HG02884 (cell line): ENCODE data around the gene HOXD4.

Experiments
- ATAC-seq: cut with Tn5 transposase; IDR thresholded peaks from one replicate; pipeline ENCODE4 v1.9.1; 2021; ENCODE audit warnings: mild to moderate bottlenecking, moderate library complexity; ENCODE audit not compliant: unreplicated experiment

HOXD4 gene

DNA sequence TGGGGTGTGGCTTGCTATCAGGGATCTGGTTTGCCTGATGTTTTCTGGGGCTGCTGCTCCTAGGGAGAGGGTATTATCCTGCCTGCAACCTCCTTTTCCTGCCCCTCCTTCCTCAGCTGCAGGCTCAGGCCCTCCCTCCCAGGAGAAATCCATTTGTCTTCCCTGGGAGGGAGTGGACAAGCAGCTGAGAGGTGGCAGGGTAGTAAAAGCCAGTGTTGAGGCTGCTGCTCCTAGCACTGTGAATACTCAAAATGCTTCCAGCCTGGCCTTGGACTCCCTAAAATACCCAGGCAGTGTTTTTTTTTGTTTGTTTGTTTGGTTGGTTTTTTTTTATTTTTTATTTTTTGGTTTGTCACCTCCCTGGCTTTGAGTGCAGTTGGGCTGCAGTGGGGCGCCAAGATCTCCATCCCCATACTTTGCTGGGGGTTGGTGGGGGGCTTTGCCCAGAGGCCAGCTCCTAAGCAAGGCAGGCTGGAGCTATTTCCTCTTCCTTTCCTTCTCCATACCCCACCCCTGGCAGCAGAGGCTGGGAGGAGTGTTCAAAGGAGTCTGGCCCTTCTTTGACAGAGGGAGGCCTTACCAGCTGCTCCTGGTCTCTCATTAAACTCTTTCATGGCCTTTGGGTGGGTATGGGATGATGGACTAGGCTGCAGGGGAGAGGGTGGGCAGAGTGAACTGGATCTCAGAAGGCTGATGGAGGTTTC is 19.4 kb downstream of the HOXD4 start:
- no peak for ATAC-seq

DNA sequence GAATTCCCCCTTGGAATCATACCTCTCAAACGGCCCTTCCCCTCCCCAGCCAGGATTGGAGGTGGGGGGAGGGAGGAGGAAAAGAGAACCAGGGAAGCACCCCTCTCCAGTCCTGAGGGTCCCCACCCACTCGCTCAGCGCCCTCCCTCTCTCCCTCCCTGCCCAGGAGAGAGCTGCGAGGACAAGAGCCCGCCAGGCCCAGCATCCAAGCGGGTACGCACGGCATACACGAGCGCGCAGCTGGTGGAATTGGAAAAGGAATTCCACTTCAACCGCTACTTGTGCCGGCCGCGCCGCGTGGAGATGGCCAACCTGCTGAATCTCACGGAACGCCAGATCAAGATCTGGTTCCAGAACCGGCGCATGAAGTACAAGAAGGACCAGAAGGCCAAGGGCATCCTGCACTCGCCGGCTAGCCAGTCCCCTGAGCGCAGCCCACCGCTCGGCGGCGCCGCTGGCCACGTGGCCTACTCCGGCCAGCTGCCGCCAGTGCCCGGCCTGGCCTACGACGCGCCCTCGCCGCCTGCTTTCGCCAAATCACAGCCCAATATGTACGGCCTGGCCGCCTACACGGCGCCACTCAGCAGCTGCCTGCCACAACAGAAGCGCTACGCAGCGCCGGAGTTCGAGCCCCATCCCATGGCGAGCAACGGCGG is 20.1 kb downstream of the HOXD4 start:
- no peak for ATAC-seq

DNA sequence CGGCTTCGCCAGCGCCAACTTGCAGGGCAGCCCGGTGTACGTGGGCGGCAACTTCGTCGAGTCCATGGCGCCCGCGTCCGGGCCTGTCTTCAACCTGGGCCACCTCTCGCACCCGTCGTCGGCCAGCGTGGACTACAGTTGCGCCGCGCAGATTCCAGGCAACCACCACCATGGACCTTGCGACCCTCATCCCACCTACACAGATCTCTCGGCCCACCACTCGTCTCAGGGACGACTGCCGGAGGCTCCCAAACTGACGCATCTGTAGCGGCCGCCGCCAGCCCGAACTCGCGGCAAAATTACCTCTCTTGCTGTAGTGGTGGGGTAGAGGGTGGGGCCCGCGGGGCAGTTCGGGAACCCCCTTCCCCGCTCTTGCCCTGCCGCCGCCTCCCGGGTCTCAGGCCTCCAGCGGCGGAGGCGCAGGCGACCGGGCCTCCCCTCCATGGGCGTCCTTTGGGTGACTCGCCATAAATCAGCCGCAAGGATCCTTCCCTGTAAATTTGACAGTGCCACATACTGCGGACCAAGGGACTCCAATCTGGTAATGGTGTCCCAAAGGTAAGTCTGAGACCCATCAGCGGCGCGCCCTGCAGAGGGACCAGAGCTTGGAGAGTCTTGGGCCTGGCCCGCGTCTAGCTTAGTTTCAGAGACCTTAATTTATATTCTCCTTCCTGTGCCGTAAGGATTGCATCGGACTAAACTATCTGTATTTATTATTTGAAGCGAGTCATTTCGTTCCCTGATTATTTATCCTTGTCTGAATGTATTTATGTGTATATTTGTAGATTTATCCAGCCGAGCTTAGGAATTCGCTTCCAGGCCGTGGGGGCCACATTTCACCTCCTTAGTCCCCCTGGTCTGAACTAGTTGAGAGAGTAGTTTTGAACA is 20.9 kb downstream of the HOXD4 start:
- no peak for ATAC-seq

DNA sequence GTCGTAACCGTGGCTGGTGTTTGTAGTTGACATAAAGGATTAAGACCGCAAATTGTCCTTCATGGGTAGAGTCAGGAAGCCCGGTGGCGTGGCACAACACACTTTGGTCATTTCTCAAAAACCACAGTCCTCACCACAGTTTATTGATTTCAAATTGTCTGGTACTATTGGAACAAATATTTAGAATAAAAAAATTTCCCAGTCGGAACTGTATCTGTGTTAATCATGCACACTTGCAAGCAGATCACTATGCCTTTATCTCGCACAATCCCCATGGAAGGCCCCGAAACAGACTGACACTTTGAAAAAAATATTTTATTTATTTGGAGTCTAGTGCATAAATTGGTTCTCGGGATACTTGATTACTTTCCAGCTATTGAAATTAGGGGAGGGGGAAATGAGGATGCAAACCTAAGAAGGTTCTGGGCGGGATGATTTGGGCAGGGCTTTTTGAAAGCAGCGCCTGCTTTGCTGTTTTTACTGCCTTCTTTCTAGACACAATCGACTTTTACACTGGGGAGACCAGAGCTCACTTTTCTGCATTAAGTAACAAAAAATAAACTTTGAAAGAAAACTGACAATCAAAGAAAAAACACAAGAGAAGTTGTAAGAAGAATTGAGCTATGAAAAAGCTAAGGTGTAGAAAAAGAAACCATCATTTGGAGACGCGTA is 21.7 kb downstream of the HOXD4 start:
- ATAC-seq = no peak

DNA sequence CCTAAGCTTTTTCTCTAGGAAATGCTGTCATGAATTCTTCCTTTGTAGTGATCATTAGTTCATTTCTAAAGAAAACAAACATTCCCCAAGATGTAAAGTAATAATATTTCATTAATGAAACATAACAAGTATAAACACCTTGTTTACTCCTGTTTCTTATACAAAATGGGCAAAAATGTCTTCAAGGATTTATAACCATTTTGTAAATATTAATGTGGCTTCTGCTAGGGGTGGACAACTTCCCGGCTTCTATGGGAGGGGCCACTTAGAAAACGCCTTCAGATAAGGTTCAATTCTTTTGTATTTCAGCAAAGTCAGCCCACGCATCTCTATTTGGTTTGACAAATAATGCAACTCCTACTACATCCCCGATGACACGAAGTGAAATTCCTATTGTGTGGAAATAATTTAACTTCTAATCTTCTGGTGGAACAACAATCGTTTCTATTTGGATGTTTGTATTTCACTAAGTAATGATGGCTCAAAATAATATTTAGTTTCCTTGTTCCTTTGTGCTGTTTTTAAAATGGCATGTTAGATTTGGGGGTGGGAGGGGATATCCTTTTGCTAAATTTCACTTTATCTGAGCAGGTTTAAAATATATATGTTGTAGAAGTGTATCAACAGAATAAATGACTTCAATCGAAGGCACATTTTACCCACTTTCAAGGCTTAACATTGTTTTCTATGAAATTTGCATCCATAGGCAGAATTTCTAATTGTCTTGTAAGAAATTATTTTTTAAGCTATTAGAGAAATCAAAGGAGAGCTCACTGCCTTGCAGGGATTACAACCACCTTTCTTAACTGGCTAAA is 22.4 kb downstream of the HOXD4 start:
- no peak for ATAC-seq

DNA sequence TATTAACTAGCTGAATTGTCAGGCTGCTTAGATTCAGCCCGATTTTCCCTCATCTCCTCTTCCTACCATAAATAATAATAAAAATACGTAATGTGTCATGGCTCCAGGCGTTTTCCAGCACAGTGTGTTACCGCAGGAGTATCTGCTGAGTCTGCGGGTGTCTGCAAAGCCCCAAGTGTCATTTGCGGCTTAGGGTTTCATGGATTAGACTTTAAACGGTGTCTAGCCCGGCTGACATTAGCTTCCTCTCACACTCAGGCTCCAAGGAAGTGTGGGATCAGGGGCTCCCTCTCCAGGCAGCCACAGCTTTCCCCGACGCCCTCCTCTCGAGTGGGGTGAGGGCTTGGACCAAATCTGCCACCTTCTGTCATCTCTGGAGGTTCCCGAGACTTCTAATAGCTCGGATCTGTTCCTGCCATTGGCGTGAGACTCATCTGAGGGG is 23.1 kb downstream of the HOXD4 start:
- no peak for ATAC-seq

DNA sequence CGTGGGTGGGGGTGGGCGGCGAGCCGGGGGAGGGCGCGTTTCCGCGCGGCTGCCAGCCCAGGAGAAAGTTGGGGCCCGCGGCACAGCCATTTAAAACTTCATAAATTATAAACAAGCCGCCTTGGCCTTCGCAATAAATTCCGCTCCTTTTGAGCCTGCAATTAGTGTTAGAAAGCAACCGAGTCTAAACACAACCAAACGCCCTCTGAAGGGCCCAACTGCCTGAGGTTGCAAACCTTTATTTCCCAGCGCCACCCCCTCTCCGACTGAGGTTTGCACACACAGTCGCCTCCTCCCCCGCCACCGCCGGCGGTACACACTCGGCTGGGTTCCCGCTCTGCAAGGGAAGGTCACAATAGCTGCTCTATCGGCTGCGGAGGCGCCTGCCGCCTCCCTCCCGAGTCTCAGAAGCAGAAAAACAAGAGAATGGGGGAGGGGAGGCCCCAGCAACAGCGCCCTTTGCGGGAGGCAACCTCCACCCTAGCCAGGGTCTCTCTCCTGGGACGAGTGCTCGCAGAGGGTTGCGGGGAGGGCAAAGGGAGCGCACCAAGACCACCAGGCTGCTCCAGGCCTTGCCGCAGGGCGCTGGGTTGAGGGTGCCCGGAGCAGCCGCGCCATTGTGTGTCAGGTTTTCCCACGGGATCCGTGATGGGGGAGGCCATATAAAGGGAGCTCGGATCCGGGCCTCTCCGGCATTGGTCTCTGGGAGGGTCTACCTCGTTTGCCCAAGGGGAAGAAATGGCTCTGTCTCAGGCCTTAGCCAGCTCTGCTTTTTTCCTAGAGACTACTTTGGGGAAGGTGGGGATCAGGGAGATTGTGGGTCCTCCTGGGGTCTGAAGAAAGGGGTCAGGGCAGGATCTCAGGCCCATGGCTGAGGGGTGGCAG is 23.7 kb downstream of the HOXD4 start:
- no peak for ATAC-seq

DNA sequence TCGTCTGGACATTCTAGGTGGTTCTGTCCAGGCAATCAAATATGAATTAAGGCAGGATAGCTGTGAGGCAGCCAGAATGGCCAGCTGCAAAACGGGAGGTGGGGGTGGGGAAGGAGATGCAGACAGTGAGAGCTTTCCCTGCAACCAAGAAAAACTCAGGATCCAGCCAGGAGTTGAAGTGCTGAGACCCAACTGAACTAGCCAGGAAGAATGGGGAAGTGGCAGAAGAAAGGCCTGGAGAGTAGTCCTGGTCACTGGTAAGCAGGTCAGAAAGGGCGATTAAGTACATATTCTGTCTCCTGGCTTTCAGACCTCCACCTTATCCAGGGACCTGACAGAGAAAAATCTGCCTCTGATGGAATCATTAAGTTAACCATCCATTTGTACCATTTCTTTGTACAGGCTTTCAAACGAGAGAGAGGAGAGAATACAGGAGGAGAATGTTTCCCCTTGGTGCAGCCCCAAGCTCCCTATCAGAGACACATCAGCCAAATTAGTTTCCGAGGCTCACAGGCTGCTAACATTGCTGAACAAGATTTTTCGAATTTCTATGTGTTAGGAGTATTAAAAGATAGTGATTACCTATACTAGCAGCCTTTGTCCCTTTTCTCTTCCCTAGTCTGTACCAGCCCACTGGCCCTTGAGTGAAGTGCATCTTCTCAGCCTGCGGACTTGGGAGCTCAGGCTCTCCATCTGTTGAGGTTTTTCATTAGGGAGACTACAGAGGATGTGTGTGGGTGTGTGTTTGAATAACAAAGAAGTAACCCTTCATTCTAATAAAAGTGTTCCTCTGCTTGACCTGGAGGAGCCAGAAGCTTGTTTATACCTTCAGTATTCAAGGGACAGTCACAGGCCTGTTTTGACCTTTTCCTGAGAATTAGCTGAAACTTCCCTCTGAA is 24.6 kb downstream of the HOXD4 start:
- no peak for ATAC-seq

DNA sequence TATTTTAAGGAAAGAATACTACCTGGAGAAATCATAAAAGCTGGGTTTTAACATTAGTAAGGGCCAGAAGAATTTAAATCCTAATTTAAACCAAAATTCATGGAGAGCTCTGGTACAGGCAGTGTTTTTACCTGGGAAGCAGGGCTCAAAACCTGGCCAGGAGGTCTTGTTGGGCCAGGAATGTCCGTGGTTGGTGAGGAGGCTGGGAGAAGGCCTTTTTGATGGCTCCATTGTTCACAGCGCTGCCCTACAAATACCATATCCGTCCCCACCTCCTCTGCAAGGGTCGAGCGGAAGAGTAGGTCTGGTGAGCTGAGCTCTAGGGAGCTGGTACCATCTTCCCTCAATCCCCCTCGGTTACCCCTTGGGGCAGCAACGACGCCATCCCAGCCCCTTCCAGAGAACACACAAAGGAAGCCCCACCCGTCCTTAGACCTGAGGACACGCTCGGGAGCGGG is 26.3 kb downstream of the HOXD4 start:
- ATAC-seq = no peak

DNA sequence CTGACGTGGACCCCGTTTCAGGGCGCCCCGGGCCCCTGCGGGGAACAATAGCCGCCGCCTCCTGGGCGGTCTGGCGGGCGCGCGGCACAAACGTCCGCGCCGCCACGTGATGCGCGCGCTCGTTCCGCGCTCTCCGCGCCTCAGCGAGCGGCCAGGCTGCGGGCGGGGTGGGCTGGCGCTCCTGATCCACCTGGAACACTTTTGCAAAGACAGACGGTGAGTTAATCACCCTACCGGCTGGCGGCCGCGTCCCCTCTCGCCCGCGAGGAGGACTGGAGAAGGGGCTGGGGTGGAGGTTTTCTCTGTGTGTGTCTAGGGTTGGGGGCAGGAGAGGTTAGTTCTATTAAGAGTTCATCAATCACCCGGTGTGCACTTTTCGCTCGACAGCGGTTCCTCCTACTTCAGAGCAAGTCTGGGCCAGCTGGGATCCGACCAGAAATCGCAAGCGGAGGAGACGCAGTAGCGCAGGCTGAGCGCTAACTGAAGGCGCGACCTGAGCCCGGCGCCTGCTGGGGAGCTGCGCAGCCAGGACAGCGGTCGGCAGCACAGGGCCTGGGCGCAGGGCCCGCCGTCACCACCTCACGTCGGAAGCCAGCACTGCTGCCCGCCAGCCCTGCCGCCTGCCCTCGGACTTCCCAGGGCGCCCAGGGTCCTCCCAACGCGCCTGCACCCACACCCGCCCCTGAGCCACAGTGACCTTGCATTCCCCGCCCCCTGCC is 26.8 kb downstream of the HOXD4 start:
- ATAC-seq = no peak

DNA sequence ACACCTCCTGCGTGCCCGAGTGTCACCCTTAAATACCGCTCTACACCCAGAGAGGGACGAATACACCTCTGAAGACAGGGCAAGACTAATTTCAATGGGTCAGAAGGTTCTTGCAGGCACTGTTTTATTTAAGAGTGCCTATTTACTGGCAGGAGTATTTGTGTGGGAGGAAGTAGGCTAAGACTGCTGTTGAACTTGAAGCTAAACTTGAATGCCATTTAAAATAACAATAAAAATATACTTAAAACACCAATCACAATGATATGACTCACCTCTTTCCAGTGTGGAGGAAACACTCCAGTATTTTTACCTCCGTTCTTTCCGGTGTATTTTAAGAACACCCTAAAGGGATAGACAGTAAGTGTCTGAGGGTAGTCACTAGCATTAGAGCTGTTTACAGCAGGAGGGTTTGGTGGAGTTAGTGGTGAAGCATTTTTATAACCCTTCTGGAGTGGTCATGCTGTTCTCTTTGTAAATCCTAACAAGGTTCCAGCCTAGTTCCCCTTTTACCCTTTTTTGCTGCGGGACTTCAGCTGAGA is 27.5 kb downstream of the HOXD4 start:
- no peak for ATAC-seq

DNA sequence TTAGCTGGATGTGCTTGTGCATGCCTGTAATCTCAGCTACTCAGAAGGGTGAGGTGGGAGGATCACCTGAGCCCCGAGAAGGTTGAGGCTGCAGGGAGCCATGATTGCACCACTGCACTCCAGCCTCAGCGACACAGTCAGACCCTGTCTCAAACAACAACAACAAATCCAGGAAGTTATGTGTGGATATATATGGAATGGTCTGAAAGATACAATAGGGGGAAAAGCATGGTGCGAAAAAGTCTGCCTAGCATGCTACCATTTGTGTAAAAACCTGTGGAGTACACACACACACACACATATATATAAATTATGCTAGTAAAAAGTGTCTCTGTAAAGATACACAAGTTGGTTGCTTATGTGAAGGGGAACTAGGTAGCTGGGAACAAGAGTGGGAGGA is 30.2 kb downstream of the HOXD4 start:
- no peak for ATAC-seq

DNA sequence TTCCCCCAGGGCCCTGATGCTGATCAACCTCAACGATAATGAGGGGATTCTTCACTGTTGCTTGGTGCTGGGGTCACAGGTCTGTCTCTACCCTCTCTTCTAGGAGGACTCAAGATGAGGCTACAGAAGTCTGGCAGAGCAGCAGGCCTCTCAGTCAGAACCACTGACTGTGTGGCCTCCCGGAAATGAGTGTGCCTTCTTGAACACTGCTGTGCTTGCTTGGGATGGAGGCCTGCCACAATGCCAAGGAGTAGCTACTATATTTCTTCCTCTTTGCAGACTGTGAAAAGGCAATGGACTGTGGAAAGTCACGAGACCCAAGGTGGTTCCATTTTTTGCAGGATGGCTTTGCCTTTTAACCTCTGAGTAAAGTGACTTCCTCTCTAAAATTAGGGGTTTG is 31.3 kb downstream of the HOXD4 start:
- ATAC-seq = no peak

DNA sequence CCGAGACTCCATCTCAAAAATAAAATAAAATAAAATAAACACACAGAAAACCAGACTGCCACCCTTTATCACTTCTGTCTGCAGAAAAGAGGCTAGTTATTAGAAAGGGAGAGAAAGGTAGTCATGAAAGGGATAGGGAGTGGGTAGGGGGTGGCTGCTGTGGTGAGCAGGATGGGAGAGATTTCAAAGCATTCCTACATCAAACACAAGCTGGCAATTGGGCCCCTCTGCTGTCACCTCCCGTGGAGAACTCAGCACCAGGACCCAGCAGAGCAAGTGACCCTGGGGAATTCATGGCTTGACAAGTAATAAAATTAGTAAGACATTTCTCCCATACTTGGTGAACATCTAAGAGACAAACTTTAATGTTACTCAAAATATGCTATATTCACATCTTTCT is 33.4 kb downstream of the HOXD4 start:
- ATAC-seq = no peak

DNA sequence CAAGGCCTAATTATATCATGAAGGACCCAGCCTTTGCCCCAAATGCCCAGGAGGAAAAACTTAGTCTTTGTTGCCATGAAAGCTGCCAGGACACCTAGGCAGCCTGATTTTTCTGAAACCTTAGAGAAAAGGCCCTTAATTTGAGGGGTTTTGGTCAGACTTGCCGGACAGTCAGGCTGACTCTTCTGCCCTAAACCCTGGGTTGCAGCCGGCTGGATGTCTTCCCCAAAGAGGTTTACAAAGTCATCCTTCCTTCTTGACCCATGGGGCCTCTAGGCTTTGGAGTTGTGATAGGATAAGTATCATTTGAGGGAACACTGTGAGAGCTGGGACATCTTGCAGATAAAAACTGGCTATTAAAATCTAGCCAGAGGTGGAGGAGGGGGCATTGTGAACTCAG is 34.7 kb downstream of the HOXD4 start:
- ATAC-seq = no peak

DNA sequence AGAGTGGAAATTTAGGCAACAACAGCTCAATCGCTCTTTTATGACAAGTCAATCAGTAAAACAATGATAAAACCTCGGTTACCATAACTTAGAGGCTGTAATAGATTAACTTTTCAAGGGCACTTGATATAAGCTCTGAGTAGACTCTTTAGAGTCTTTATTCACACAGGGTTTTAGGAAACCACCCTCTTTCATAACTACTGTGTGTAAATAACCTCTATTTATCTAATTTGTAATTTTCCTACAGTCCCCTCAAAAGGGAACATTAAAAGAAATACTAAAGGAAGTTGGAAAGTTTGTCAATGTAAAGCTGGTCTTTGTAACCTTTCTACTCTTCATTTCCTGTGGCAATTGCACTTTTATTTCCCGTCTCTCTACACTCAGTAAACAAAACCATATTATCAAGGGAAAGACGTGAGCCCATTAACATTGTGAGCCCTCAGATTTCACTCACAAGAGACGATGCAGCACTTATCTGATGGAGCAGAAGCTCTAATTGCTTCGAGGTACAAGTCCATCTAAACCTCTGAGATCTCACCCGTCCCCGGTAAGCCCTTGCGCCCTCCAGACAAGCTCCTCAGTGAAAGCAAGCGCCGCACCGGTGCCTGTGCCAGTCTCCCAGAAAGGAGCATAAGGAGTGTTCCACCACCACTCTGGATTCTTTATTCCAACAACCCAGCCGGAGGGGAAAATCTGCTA is 36.0 kb downstream of the HOXD4 start:
- no peak for ATAC-seq
